Activated CD8-positive, alpha-beta memory T cell treated with anti-CD3 and anti-CD28 coated beads for 48 hours (primary cell): ENCODE data around the gene ARMC6.

ENCODE experiments used
- DNase-seq, 3 experiments: peaks; one replicate each; pipeline ENCODE4 v3.0.0-alpha.2; 2020; ENCODE audit warnings: low read depth in 2 of 3, low spot score in 2 of 3

The ARMC6 gene

GRCh38 chr19:19054315-19054938, 21.0 kb downstream of the ARMC6 start:
- no peak for DNase-seq

DNA sequence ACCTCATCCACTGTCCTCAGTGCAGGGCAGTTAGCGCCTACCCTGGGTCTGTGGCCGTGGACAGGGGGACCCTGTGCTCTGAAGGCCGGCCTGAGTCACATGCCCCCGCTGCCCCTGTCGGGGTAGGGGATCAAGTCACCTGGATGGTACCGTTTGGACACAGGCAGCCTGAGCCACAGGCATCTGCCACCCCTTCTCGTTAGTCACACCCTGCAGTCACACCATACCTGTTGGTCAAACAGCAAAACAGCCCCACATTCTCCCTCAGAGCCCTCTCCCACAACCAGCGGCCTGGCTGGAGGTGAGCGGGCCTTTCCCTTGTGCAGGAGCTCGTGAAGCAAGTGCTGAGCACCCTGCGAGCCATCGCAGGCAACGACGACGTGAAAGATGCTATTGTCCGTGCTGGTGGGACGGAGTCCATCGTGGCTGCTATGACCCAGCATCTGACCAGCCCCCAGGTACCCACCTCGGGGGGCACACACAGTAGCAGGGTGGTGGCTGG, 21.6 kb downstream of the ARMC6 start:
- no peak for DNase-seq

DNA sequence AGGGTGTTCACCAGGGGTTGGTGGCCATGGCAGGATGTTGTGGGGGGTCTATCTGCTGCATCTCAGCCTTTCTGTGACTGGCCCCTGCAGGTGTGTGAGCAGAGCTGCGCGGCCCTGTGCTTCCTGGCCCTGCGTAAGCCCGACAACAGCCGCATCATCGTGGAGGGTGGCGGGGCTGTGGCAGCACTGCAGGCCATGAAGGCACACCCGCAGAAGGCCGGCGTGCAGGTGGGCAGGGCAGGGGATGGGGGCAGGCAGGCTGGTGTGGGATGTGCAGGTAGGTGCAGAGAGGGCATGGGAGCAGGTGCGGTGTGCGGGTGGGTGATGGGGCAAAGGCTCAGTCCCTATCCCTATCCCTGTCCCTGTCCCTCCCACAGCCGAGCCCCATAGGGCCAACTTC, 22.3 kb downstream of the ARMC6 start:
- no peak for DNase-seq

- no peak for DNase-seq
Observed at GRCh38 chr19:19056636-19057275, 23.4 kb downstream of the ARMC6 start.

- DNase-seq = no peak
Observed at GRCh38 chr19:19057317-19057716, 23.9 kb downstream of the ARMC6 start.

DNA sequence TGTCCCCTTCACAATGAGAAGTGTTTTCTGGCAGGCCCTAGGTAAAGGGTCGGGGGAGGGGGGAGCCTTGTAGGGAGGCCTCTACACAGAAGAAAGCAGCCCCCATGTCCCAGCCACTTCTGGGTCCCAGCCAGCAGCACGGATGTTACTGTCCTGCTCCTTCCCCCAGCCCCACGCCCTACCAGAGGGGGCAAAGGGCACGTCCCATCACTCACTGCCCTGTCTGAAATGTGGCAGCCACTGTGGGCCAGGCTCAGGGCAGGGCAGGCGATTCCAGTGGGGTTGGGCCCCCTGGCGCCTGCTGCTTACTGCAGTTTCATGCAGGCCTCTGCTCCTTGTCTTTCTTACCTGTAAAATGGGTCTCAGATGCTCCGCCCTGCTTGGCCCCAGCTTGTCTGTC, 24.3 kb downstream of the ARMC6 start:
- DNase-seq = no peak

- DNase-seq = no peak
Observed at GRCh38 chr19:19059018-19059836, 25.8 kb downstream of the ARMC6 start.

- DNase-seq = no peak
Observed at GRCh38 chr19:19059837-19060611, 26.6 kb downstream of the ARMC6 start.

- DNase-seq = no peak
Observed at GRCh38 chr19:19061506-19061905, 28.1 kb downstream of the ARMC6 start.

DNA sequence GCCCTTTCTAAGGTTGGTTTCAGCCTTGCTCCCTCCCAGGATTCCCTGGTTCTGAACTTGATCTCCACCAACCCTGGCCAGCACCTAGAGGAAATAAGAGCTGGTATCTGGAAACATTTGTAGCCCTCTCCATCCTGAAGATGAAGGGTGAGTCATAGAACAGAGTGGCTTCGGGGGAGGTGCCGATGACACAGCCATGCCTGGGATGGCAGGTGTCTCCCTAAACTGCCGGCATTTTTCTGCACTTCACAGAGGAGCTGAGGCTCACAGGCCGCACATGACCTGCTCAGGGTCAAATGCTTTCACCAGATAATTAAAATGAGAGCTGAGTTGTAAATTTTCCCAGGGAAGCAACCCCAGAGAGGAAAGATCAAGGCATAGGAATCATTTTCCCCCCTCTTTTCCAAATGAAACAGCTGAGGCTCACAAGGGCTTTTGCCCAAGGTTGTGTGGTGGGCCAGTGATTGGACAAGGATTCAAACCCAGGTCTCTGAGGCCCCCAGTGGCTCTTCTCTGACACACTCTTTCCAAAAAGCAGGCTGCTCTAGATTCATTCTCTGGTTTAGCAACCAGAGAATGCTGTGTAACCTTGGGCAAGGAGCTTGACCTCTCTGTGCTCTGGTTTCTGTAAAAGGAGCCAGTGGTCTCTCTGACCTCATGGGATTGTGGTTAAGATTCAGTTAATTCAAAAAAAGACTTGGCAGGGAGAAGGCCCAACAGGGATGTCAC, 29.2 kb downstream of the ARMC6 start:
- DNase-seq = no peak

- peak; percentile 94 to 99 (median 94) for DNase-seq
Observed at GRCh38 chr19:19063183-19064097, 30.0 kb downstream of the ARMC6 start, which contains the start of gene SLC25A42. TSS of gene SLC25A42 (plus strand) at chr19:19063994. CDS start at chr19:19096125, 32,131 bp downstream.

GRCh38 chr19:19064098-19064722, 30.8 kb downstream of the ARMC6 start:
- no peak for DNase-seq

DNA sequence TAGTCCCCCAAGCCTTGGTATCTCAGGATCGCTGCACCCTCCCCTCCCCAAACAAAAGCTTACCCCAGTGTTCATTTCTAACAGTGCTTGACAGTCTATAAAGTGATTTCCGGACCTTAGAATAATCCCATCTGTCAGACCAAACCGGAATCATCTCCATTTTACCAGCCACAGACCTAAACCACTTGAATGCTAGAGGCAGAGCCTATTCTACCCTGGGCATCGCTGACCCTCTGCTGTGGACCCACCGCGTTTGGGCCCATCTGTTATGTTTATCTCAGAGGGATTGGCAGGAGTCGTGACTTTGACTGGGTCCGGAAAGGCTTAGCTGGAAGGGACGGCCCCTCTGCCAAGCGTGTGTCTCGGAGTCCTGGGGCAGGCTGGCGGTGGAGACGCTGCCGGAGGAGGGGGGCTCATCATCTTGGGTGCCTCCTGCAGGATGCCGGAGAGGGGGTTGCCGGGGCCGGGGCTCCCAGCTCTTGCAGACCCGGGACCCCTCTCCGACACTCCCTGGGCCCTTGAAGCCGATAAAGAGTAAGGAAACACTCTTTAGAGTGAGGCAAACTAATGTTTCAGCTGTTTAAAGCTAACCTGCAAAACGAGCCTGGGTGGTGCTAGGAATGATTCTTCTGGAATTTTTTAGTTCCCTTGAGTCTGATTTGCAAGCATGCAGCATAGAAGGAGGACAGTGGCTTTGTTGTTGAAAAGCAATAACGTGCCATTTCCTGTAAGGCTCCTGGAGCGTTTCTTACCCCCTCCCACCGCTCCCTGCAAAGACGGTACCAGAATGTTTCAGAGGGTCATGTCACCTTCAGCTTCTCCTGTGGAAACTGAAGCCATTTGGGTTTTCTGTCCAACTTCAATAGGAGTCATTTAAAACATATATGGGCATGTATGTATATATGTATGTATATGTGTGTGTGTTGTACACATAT, 31.7 kb downstream of the ARMC6 start:
- peak in 1 of 3 experiments; percentile 14 for DNase-seq

DNA sequence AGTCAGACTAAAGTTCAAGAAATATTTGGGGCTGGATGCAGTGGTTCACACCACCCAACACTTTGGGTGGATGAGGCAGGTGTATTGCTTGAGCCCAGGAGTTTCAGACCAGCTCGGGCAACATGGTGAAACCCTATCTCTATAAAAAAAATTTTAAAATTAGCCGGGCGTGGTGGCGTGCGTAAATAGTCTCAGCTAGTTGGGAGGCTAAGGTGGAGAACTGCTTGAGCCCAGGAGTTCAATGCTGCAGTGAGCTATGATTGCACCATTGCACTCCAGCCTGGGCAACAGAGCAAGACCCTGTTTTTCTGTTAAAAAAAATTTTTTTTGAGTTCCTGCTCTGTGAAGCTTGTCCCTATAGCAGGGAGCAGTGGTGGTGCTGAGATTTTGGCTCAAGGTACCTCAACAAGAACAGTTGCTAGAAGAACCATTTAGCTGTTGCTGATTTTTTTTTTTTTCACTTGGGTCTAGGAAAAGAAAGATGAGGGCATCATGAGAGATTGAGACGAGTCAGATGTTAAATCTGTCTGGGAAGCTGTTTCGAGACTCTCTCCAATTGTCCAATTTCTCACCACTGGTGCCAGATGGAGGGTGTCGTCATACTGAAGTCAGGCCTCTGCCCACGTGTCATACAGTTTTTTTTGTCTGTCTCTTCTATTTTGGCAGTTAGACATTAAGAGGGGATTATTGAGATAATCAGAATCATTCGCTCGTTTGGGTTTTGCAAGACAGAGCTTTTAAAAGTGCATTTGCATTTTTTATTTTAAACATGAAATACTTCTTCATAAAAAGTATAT, 34.1 kb downstream of the ARMC6 start:
- DNase-seq = no peak

GRCh38 chr19:19068659-19069654, 35.6 kb downstream of the ARMC6 start:
- DNase-seq = no peak

DNA sequence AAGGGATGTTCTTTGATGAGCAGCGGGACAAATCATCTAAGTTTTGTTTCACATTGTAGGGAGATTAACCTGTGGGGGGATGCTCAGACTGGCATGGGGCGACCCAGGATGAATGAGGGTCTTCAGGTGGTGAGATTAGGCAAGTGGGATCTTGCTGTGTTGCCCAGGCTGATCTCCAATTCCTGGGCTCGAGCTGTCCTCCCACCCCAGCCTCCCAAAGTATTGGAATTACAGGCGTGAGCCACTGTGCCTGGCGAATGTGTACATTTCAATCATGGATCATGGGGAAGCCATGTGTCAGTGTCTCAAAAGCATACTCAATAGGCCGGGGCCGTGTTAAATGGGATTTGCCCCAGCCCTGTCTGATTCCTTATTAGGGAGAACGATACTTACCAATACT, 38.5 kb downstream of the ARMC6 start:
- no peak for DNase-seq
